ENCODE measurements around the gene AGAP4. TPM values are rescaled to one million over a fixed set of nuclear protein-coding genes. Genes with fewer than 3 reads are reported as not detected.
"Not testable (repeated sequence)": the region's sequence is repeated elsewhere in the genome, so short reads cannot be mapped to it uniquely, and the experiment has no call there.

Gene AGAP4
- total RNA-seq, 1 donor from 2014 or later: 21.0 TPM

- H3K27ac Mint-ChIP-seq; H3K4me1 Mint-ChIP-seq; H3K36me3 Mint-ChIP-seq (ENCODE audit: low read depth); H3K4me3 Mint-ChIP-seq; intact Hi-C loops (cut with micrococcal nuclease); H3K9me3 Mint-ChIP-seq; H3K27me3 Mint-ChIP-seq: not testable (repeated sequence)
- DNase-seq: peak; percentile 6
Measured at GRCh38 chr10:45814146-45814545, 33.2 kb downstream of the AGAP4 start.

GRCh38 chr10:45812959-45813358 lies 34.3 kb downstream of the AGAP4 start:
- H3K27me3 Mint-ChIP-seq; DNase-seq; intact Hi-C loops (cut with micrococcal nuclease); H3K27ac Mint-ChIP-seq; H3K36me3 Mint-ChIP-seq (ENCODE audit: low read depth); H3K4me3 Mint-ChIP-seq; H3K9me3 Mint-ChIP-seq; H3K4me1 Mint-ChIP-seq: not testable (repeated sequence)

DNA sequence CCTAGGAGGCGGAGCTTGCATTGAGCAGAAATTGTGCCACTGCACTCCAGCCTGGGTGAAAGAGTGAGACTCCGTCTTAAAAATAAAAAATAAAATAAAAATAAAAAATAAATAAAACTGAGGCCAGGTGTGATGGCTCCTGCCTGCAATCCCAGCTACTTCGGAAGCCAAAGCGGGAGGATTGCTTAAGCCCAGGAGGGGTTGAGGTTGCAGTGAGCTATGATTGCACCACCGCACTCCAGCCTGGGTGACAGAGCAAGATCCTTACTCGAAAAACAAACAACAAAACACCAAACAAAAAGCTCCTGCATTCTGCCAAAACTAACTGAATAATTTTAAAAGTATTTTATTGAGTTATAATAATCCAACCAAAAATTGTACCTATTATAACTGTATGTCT lies 36.2 kb downstream of the AGAP4 start:
- H3K4me1 Mint-ChIP-seq: no peaks in the 10 kb centered on the region
- intact Hi-C loops (cut with micrococcal nuclease): no loop called here
- no peak overlapping the region for H3K4me3 Mint-ChIP-seq
- H3K27ac Mint-ChIP-seq: no peak overlapping the region
- no peaks in the 10 kb centered on the region for H3K9me3 Mint-ChIP-seq
- no peaks in the 10 kb centered on the region for H3K36me3 Mint-ChIP-seq (ENCODE audit: low read depth)
- peak; percentile 8 for DNase-seq
- peaks cover 4% of the 10 kb centered on the region for H3K27me3 Mint-ChIP-seq

DNA sequence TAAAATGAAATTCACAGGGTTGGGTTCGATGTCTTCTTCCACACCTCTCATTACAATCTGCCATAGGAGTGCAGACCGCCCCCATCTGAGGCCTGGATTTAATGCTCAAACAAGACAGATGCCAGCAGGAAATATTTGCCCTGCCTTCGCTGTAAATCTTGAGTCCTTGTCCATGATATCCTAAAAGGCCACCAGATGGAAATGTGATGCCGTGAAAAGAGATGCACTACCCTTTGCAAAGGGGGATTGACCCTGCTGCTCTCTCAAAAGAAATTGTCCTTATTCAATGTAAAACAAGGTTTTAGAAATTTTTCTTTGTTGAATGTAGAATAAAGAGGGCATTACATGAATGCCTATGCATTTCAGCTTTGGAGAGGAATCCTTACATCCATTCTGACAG lies 37.5 kb downstream of the AGAP4 start:
- Mint-ChIP-seq H3K36me3 (ENCODE audit: low read depth) (no peaks in the 10 kb centered on the region), H3K9me3 (no peaks in the 10 kb centered on the region), H3K4me1 (no peaks in the 10 kb centered on the region), H3K27ac (no peak overlapping the region), H3K27me3 (peaks cover 4% of the 10 kb centered on the region), H3K4me3 (no peak overlapping the region)
- peak; percentile 44 for DNase-seq
- intact Hi-C loops (cut with micrococcal nuclease): no loop called here

GRCh38 chr10:45804996-45805395 lies 42.3 kb downstream of the AGAP4 start:
- H3K27me3 Mint-ChIP-seq; H3K4me3 Mint-ChIP-seq; H3K36me3 Mint-ChIP-seq (ENCODE audit: low read depth); H3K9me3 Mint-ChIP-seq; H3K4me1 Mint-ChIP-seq; H3K27ac Mint-ChIP-seq; DNase-seq; intact Hi-C loops (cut with micrococcal nuclease): not testable (repeated sequence)

DNA sequence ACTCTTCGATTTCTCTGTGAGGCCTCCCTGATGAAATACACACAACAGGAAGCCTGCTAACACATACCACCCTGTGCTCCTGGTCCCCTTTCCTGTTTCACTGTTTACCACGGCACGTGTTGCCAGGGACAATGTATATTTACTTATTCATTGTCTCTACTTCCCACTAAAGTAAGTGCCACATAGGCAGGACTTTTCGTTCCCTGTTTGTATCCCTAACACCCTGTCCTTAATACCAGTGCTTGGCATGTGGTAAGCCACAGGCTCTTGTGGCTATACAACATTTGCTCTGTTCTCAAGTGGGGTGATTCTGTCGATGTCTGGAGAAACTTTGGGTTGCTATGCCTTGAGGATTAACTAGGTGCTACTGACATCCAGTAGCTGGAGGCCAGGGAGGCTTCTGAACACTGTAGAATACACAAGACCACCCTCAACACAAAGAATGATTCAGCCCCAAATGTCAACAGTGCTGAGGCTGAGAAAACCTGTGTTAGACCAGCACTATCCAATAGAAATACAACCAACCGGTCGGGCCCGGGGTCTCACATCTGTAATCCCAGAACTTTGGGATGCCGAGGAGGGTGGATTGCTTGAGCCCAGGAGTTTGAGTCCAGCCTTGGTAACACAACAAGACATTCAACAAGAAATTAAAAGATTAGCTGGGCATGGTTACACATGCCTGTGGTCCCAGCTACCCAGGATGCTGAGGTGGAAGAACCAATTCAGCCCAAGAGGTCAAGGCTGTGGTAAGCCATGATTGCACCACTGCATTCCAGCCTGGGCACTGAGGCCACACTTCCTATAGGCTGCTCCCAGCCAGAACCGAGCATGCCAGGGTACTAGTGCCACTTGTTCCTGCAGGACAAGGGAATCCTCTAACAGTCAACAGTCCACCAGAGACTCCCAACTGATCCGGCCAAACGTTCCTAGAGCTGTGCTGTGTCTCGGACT lies 44.0 kb downstream of the AGAP4 start:
- DNase-seq; H3K4me1 Mint-ChIP-seq; H3K27ac Mint-ChIP-seq; H3K9me3 Mint-ChIP-seq; H3K4me3 Mint-ChIP-seq; intact Hi-C loops (cut with micrococcal nuclease); H3K36me3 Mint-ChIP-seq (ENCODE audit: low read depth); H3K27me3 Mint-ChIP-seq: not testable (repeated sequence)

- H3K9me3 Mint-ChIP-seq; H3K4me1 Mint-ChIP-seq; DNase-seq; H3K4me3 Mint-ChIP-seq; H3K27me3 Mint-ChIP-seq; intact Hi-C loops (cut with micrococcal nuclease); H3K36me3 Mint-ChIP-seq (ENCODE audit: low read depth); H3K27ac Mint-ChIP-seq: not testable (repeated sequence)
Measured at GRCh38 chr10:45794761-45795160, 52.5 kb downstream of the AGAP4 start.

GRCh38 chr10:45790694-45791426 lies 56.4 kb downstream of the AGAP4 start:
- H3K27me3 Mint-ChIP-seq; H3K4me3 Mint-ChIP-seq; H3K4me1 Mint-ChIP-seq; H3K9me3 Mint-ChIP-seq; intact Hi-C loops (cut with micrococcal nuclease); DNase-seq; H3K27ac Mint-ChIP-seq: not testable (repeated sequence)
- H3K36me3 Mint-ChIP-seq (ENCODE audit: low read depth): peaks cover 15% of the 10 kb centered on the region

GRCh38 chr10:45789991-45790390 lies 57.3 kb downstream of the AGAP4 start:
- H3K4me1 Mint-ChIP-seq; H3K27me3 Mint-ChIP-seq; intact Hi-C loops (cut with micrococcal nuclease); H3K9me3 Mint-ChIP-seq; H3K27ac Mint-ChIP-seq; H3K4me3 Mint-ChIP-seq; DNase-seq: not testable (repeated sequence)
- peaks cover 19% of the 10 kb centered on the region for H3K36me3 Mint-ChIP-seq (ENCODE audit: low read depth)

GRCh38 chr10:45787212-45787741 lies 60.0 kb downstream of the AGAP4 start:
- H3K9me3 Mint-ChIP-seq; H3K27me3 Mint-ChIP-seq; H3K4me1 Mint-ChIP-seq; H3K4me3 Mint-ChIP-seq; H3K27ac Mint-ChIP-seq; DNase-seq; intact Hi-C loops (cut with micrococcal nuclease): not testable (repeated sequence)
- peaks cover 16% of the 10 kb centered on the region for H3K36me3 Mint-ChIP-seq (ENCODE audit: low read depth)

- H3K27ac Mint-ChIP-seq; H3K9me3 Mint-ChIP-seq; H3K4me3 Mint-ChIP-seq; H3K27me3 Mint-ChIP-seq; intact Hi-C loops (cut with micrococcal nuclease); H3K4me1 Mint-ChIP-seq; DNase-seq: not testable (repeated sequence)
- peaks cover 16% of the 10 kb centered on the region for H3K36me3 Mint-ChIP-seq (ENCODE audit: low read depth)
Measured at GRCh38 chr10:45786217-45786616, 61.1 kb downstream of the AGAP4 start.

Other genes starting within 250 kb of the AGAP4 start
- 9.1 and 9.3 TPM in 2 replicates for gene ZFAND4, start 174.7 kb downstream of the AGAP4 start, total RNA-seq
- gene WASHC2C, start 120.2 kb downstream of the AGAP4 start, total RNA-seq: 22.0 and 27.1 TPM in 2 replicates
- gene TIMM23, start 125.0 kb upstream of the AGAP4 start, total RNA-seq: 105 and 110 TPM in 2 replicates
- 95.2 and 98.2 TPM in 2 replicates for gene NCOA4, start 183.1 kb upstream of the AGAP4 start, total RNA-seq
- not detected in 2 replicates for gene MSMB, start 198.8 kb upstream of the AGAP4 start, total RNA-seq